GM23338 (cell line): ENCODE data around the gene TMEM132D. TPM values are rescaled to one million over a fixed set of nuclear protein-coding genes. Genes with fewer than 3 reads are reported as not detected.

Experiments
- ATAC-seq: fragments of 200-7000 bp; cut with Tn5 transposase; 3 replicates; pipeline ENCODE4 v1.9.1; 2020
- DNase-seq: peaks from one replicate; pipeline ENCODE4 v3.0.0-alpha.2; 2015; ENCODE audit warnings: low spot score
- H2AFZ ChIP-seq: fragments of 200-600 bp; sonication (generic); 2 replicates; pipeline ENCODE4 v1.8.0; 2016; ENCODE audit warnings: antibody characterized with exemption, mild to moderate bottlenecking, moderate library complexity
- H3F3A ChIP-seq: fragments of 200-600 bp; sonication (generic); replicated peaks from 2 replicates; pipeline ENCODE4 v1.8.0; 2017; ENCODE audit warnings: antibody characterized with exemption, mixed run types, low read depth
- H3K27ac ChIP-seq: fragments of 200-600 bp; sonication (generic); 2 replicates; pipeline ENCODE4 v1.6.1; 2016; ENCODE audit warnings: low read depth
- H3K27me3 ChIP-seq: fragments of 200-600 bp; sonication (generic); 2 replicates; pipeline ENCODE4 v1.8.0; 2016; ENCODE audit warnings: mild to moderate bottlenecking, mixed run types, moderate library complexity; ENCODE audit not compliant: insufficient read depth
- H3K36me3 ChIP-seq: fragments of 200-600 bp; sonication (generic); 2 replicates; pipeline ENCODE4 v1.8.0; 2016; ENCODE audit warnings: mild to moderate bottlenecking; ENCODE audit not compliant: insufficient read depth
- H3K4me1 ChIP-seq: fragments of 200-600 bp; sonication (generic); 2 replicates; pipeline ENCODE4 v1.8.0; 2016; ENCODE audit warnings: mild to moderate bottlenecking, moderate library complexity; ENCODE audit not compliant: insufficient read depth
- H3K4me2 ChIP-seq: fragments of 200-600 bp; sonication (generic); 2 replicates; pipeline ENCODE4 v1.7.1; 2017; ENCODE audit warnings: mixed run types
- H3K4me3 ChIP-seq: fragments of 200-600 bp; sonication (generic); 2 replicates; pipeline ENCODE4 v1.6.1; 2016; ENCODE audit warnings: mixed run types
- H3K79me2 ChIP-seq: fragments of 200-600 bp; sonication (generic); replicated peaks from 2 replicates; pipeline ENCODE4 v1.8.0; 2017; ENCODE audit warnings: mild to moderate bottlenecking; ENCODE audit not compliant: insufficient read depth
- H3K9me2 ChIP-seq: fragments of 200-600 bp; sonication (generic); 2 replicates; pipeline ENCODE4 v1.8.0; 2017; ENCODE audit not compliant: insufficient read depth
- H4K20me1 ChIP-seq: fragments of 200-600 bp; sonication (generic); replicated peaks from 2 replicates; pipeline ENCODE4 v1.8.0; 2017; ENCODE audit warnings: mild to moderate bottlenecking; ENCODE audit not compliant: insufficient read depth
- H3K27ac Mint-ChIP-seq: 2 replicates; pipeline ENCODE4 v1.8.0; 2020; ENCODE audit warnings: inconsistent platforms, mild to moderate bottlenecking, moderate library complexity, mixed read lengths
- H3K27me3 Mint-ChIP-seq: 3 replicates; pipeline ENCODE4 v1.8.0; 2022; ENCODE audit warnings: low read depth, mild to moderate bottlenecking, moderate library complexity, mixed read lengths, inconsistent platforms; ENCODE audit not compliant: insufficient read depth, poor library complexity
- H3K36me3 Mint-ChIP-seq: 3 replicates; pipeline ENCODE4 v1.8.0; 2021; ENCODE audit warnings: low read depth, mild to moderate bottlenecking, inconsistent platforms, moderate library complexity, mixed read lengths
- H3K4me1 Mint-ChIP-seq: 3 replicates; pipeline ENCODE4 v1.8.0; 2020; ENCODE audit warnings: mild to moderate bottlenecking, inconsistent platforms, mixed read lengths
- H3K4me3 Mint-ChIP-seq: 3 replicates; pipeline ENCODE4 v1.8.0; 2021; ENCODE audit warnings: moderate library complexity, mild to moderate bottlenecking, inconsistent platforms, mixed read lengths
- H3K9me3 Mint-ChIP-seq: 3 replicates; pipeline ENCODE4 v1.8.0; 2020; ENCODE audit warnings: moderate library complexity, mild to moderate bottlenecking, inconsistent platforms, mixed read lengths
- CREB1 ChIP-seq: fragments of 250-450 bp; sonication (Bioruptor Pico); IDR thresholded peaks from 2 replicates; pipeline ENCODE4 v1.5.0; 2020; ENCODE audit warnings: low read depth, mild to moderate bottlenecking, moderate library complexity
- EZH2 ChIP-seq: fragments of 200-600 bp; sonication (generic); IDR thresholded peaks from one replicate; pipeline ENCODE4 v1.8.0; 2017; ENCODE audit warnings: antibody characterized with exemption, mild to moderate bottlenecking, low read depth; ENCODE audit not compliant: unreplicated experiment
- EZH2phosphoT487 ChIP-seq: fragments of 200-600 bp; sonication (generic); IDR thresholded peaks from one replicate; pipeline ENCODE4 v1.8.1; 2018; ENCODE audit warnings: antibody characterized with exemption; ENCODE audit not compliant: unreplicated experiment
- JUNB ChIP-seq: IDR thresholded peaks from one replicate; pipeline ENCODE4 v1.6.1; 2016; ENCODE audit warnings: antibody characterized with exemption; ENCODE audit not compliant: unreplicated experiment
- NANOG ChIP-seq: IDR thresholded peaks from 2 replicates; pipeline ENCODE4 v1.6.1; 2016; ENCODE audit warnings: antibody characterized with exemption, borderline replicate concordance
- POLR2AphosphoS5 ChIP-seq: IDR thresholded peaks from 2 replicates; pipeline ENCODE4 v1.6.1; 2016; ENCODE audit warnings: antibody characterized with exemption, low read depth
- STAT1 ChIP-seq: IDR thresholded peaks from one replicate; pipeline ENCODE4 v1.6.1; 2016; ENCODE audit warnings: antibody characterized with exemption; ENCODE audit not compliant: unreplicated experiment
- ZNF114 ChIP-seq: fragments of 250-450 bp; sonication (Bioruptor Pico); IDR thresholded peaks from 2 replicates; pipeline ENCODE4 v1.5.0; 2020; ENCODE audit warnings: mild to moderate bottlenecking, moderate library complexity
- ZNF331 ChIP-seq: fragments of 250-450 bp; sonication (Bioruptor Pico); IDR thresholded peaks from 2 replicates; pipeline ENCODE4 v1.5.0; 2020; ENCODE audit warnings: low read depth, mild to moderate bottlenecking, moderate library complexity
- polyA plus RNA-seq: library from polyadenylated mRNA; unstranded; fragments of >200 nt; fragmentation: Nextera tagmentation; extraction: Ambion mirVana; gene quantifications from 2 replicates; pipeline ENCODE4 v1.2.1, GENCODE V29; 2016
- total RNA-seq: library from RNA; depleted of rRNA; stranded (reverse); fragments of >200 nt; shearing (Covaris generic); gene quantifications from 2 replicates; pipeline ENCODE4 v1.2.3, GENCODE V29; 2014
- TF ChIP-seq, protein P1 (sequence below), 2 experiments: fragments of 200-600 bp in 1 of 2; sonication (generic) in 1 of 2; conservative IDR thresholded peaks; 2 replicates each; pipeline versions ENCODE4 v1.5.1 to v1.6.1; 2016 to 2017; ENCODE audit warnings: antibody characterized with exemption in 2 of 2, low read depth in 2 of 2, mild to moderate bottlenecking in 2 of 2, moderate library complexity in 1 of 2
- TF ChIP-seq, protein P2 (sequence below): IDR thresholded peaks from 2 replicates; pipeline ENCODE4 v1.6.1; 2016; ENCODE audit warnings: antibody characterized with exemption
- TF ChIP-seq, protein P3 (sequence below): IDR thresholded peaks from one replicate; pipeline ENCODE4 v1.6.1; 2018; ENCODE audit warnings: antibody characterized with exemption; ENCODE audit not compliant: unreplicated experiment
- TF ChIP-seq, protein P4 (sequence below): fragments of 250-450 bp; sonication (Bioruptor Pico); IDR thresholded peaks from 2 replicates; pipeline ENCODE4 v1.5.0; 2020; ENCODE audit warnings: mild to moderate bottlenecking, moderate library complexity

Gene TMEM132D
- total and polyA plus RNA-seq, 2 experiments from 2014 or later, result 0.44 to 5.3 TPM

- Mint-ChIP-seq H3K4me3 (no peak overlapping the region), H3K36me3 (peaks cover 41% of the 10 kb centered on the region), H3K4me1 (no peaks in the 10 kb centered on the region), H3K27ac (no peak overlapping the region), H3K27me3 (peaks cover 3% of the 10 kb centered on the region), H3K9me3 (no peaks in the 10 kb centered on the region; the same call in none of the 3 replicates)
- Histone ChIP-seq H3K36me3 (no peaks in the 10 kb centered on the region), H3K27me3 (no peaks in the 10 kb centered on the region), H2AFZ (no peak overlapping the region), H3F3A (no peaks in the 10 kb centered on the region), H3K79me2 (no peaks in the 10 kb centered on the region; the same call in 1 of the 2 replicates), H3K4me2 (no peak overlapping the region), H3K4me3 (no peak overlapping the region), H3K4me1 (peaks cover 19% of the 10 kb centered on the region), H3K9me2 (no peaks in the 10 kb centered on the region), H4K20me1 (no peaks in the 10 kb centered on the region), H3K27ac (no peak overlapping the region)
- DNase-seq, result no peak
- no peak for ATAC-seq
- no peak for TF ChIP-seq ZNF114 (CRISPR knock-in tag)
- TF ChIP-seq STAT1, result no peak
- TF ChIP-seq ZNF331 (CRISPR knock-in tag), result no peak
- TF ChIP-seq, protein P1, sequence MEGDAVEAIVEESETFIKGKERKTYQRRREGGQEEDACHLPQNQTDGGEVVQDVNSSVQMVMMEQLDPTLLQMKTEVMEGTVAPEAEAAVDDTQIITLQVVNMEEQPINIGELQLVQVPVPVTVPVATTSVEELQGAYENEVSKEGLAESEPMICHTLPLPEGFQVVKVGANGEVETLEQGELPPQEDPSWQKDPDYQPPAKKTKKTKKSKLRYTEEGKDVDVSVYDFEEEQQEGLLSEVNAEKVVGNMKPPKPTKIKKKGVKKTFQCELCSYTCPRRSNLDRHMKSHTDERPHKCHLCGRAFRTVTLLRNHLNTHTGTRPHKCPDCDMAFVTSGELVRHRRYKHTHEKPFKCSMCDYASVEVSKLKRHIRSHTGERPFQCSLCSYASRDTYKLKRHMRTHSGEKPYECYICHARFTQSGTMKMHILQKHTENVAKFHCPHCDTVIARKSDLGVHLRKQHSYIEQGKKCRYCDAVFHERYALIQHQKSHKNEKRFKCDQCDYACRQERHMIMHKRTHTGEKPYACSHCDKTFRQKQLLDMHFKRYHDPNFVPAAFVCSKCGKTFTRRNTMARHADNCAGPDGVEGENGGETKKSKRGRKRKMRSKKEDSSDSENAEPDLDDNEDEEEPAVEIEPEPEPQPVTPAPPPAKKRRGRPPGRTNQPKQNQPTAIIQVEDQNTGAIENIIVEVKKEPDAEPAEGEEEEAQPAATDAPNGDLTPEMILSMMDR (conservative IDR thresholded peaks at IDR 0.05; ENCODE audit: low read depth in 2 of 2), result no peak
- TF ChIP-seq, protein P2, sequence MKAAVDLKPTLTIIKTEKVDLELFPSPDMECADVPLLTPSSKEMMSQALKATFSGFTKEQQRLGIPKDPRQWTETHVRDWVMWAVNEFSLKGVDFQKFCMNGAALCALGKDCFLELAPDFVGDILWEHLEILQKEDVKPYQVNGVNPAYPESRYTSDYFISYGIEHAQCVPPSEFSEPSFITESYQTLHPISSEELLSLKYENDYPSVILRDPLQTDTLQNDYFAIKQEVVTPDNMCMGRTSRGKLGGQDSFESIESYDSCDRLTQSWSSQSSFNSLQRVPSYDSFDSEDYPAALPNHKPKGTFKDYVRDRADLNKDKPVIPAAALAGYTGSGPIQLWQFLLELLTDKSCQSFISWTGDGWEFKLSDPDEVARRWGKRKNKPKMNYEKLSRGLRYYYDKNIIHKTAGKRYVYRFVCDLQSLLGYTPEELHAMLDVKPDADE, result no peak
- no peak for TF ChIP-seq EZH2phosphoT487
- TF ChIP-seq POLR2AphosphoS5, result no peak
- TF ChIP-seq JUNB, result no peak
- TF ChIP-seq, protein P3, sequence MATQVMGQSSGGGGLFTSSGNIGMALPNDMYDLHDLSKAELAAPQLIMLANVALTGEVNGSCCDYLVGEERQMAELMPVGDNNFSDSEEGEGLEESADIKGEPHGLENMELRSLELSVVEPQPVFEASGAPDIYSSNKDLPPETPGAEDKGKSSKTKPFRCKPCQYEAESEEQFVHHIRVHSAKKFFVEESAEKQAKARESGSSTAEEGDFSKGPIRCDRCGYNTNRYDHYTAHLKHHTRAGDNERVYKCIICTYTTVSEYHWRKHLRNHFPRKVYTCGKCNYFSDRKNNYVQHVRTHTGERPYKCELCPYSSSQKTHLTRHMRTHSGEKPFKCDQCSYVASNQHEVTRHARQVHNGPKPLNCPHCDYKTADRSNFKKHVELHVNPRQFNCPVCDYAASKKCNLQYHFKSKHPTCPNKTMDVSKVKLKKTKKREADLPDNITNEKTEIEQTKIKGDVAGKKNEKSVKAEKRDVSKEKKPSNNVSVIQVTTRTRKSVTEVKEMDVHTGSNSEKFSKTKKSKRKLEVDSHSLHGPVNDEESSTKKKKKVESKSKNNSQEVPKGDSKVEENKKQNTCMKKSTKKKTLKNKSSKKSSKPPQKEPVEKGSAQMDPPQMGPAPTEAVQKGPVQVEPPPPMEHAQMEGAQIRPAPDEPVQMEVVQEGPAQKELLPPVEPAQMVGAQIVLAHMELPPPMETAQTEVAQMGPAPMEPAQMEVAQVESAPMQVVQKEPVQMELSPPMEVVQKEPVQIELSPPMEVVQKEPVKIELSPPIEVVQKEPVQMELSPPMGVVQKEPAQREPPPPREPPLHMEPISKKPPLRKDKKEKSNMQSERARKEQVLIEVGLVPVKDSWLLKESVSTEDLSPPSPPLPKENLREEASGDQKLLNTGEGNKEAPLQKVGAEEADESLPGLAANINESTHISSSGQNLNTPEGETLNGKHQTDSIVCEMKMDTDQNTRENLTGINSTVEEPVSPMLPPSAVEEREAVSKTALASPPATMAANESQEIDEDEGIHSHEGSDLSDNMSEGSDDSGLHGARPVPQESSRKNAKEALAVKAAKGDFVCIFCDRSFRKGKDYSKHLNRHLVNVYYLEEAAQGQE, result no peak
- TF ChIP-seq, protein P4, sequence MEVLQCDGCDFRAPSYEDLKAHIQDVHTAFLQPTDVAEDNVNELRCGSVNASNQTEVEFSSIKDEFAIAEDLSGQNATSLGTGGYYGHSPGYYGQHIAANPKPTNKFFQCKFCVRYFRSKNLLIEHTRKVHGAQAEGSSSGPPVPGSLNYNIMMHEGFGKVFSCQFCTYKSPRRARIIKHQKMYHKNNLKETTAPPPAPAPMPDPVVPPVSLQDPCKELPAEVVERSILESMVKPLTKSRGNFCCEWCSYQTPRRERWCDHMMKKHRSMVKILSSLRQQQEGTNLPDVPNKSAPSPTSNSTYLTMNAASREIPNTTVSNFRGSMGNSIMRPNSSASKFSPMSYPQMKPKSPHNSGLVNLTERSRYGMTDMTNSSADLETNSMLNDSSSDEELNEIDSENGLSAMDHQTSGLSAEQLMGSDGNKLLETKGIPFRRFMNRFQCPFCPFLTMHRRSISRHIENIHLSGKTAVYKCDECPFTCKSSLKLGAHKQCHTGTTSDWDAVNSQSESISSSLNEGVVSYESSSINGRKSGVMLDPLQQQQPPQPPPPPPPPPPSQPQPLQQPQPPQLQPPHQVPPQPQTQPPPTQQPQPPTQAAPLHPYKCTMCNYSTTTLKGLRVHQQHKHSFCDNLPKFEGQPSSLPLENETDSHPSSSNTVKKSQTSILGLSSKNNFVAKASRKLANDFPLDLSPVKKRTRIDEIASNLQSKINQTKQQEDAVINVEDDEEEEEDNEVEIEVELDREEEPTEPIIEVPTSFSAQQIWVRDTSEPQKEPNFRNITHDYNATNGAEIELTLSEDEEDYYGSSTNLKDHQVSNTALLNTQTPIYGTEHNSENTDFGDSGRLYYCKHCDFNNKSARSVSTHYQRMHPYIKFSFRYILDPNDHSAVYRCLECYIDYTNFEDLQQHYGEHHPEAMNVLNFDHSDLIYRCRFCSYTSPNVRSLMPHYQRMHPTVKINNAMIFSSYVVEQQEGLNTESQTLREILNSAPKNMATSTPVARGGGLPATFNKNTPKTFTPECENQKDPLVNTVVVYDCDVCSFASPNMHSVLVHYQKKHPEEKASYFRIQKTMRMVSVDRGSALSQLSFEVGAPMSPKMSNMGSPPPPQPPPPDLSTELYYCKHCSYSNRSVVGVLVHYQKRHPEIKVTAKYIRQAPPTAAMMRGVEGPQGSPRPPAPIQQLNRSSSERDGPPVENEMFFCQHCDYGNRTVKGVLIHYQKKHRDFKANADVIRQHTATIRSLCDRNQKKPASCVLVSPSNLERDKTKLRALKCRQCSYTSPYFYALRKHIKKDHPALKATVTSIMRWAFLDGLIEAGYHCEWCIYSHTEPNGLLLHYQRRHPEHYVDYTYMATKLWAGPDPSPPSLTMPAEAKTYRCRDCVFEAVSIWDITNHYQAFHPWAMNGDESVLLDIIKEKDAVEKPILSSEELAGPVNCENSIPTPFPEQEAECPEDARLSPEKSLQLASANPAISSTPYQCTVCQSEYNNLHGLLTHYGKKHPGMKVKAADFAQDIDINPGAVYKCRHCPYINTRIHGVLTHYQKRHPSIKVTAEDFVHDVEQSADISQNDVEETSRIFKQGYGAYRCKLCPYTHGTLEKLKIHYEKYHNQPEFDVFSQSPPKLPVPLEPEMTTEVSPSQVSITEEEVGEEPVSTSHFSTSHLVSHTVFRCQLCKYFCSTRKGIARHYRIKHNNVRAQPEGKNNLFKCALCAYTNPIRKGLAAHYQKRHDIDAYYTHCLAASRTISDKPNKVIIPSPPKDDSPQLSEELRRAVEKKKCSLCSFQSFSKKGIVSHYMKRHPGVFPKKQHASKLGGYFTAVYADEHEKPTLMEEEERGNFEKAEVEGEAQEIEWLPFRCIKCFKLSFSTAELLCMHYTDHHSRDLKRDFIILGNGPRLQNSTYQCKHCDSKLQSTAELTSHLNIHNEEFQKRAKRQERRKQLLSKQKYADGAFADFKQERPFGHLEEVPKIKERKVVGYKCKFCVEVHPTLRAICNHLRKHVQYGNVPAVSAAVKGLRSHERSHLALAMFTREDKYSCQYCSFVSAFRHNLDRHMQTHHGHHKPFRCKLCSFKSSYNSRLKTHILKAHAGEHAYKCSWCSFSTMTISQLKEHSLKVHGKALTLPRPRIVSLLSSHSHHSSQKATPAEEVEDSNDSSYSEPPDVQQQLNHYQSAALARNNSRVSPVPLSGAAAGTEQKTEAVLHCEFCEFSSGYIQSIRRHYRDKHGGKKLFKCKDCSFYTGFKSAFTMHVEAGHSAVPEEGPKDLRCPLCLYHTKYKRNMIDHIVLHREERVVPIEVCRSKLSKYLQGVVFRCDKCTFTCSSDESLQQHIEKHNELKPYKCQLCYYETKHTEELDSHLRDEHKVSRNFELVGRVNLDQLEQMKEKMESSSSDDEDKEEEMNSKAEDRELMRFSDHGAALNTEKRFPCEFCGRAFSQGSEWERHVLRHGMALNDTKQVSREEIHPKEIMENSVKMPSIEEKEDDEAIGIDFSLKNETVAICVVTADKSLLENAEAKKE (CRISPR knock-in tag), result no peak
- TF ChIP-seq CREB1 (CRISPR knock-in tag), result no peak
- TF ChIP-seq NANOG, result no peak
- TF ChIP-seq EZH2, result no peak
Observed at GRCh38 chr12:129831294-129831693, 72.5 kb downstream of the TMEM132D start.
